Astrocyte of the cerebellum (primary cell): ENCODE results near the gene EDN1.

Experiments
- DNase-seq: peaks from one replicate; pipeline ENCODE4 v3.0.0-alpha.2; 2011; ENCODE audit warnings: low read depth
- H3K4me3 ChIP-seq: 2 replicates; pipeline ENCODE4 v1.5.1; 2011; ENCODE audit warnings: mild to moderate bottlenecking, low read depth, low read length, moderate library complexity
- CTCF ChIP-seq: IDR thresholded peaks from 2 replicates; pipeline ENCODE4 v1.5.1; 2012; ENCODE audit warnings: low read length, low read depth, moderate library complexity, mild to moderate bottlenecking; ENCODE audit errors: missing control alignments
- in situ Hi-C: cut with HindIII; loops from 2 replicates; pipeline ENCODE4 v1.10.0; 2017; ENCODE audit warnings: low sequenced_read_pairs

The EDN1 gene

DNA sequence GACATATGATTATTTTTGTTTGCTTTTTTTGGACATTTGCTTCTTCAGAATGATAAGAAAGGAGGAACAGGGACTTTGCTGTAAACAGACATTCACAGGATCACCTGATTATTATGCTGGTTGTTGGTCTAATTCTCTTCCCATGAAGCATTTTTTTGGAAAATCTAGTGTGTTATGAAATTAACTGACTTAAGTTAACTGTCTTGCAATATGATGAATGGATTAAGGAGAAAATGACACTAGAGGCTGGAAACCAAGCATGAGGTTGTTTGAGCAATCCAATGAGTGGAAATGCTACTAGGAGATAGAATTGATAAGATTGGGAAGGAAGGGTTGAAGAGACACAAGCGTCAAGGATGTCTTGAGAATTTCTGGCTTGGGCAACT is 13.2 kb upstream of the EDN1 start:
- no peak overlapping the region for H3K4me3 ChIP-seq
- no peak for TF ChIP-seq CTCF
- DNase-seq: no peak
- in situ Hi-C loops: no loop called here

GRCh38 chr6:12277386-12277785 is 12.8 kb upstream of the EDN1 start:
- DNase-seq: no peak
- in situ Hi-C loops: no loop called here
- no peak overlapping the region for H3K4me3 ChIP-seq
- TF ChIP-seq CTCF: no peak

DNA sequence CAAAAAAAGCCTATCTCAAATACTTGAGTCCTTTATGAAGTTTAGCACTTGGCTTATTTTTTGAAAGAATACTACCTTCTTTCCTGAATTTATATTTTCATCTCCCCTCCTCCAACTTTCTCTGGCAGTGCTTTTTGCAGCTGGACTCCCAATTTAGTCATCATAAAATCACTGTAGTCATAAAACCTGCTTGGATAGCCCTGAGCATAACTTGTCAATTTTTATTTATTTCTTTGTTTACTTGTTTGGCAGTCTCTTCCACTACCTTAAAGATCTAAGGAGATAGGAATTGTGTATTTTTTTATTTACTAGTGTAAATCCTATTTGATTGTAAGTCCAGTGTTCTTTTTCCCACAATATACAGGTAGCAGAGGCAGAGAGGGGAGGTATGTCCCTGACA is 11.2 kb upstream of the EDN1 start:
- no peak for DNase-seq
- TF ChIP-seq CTCF: no peak
- H3K4me3 ChIP-seq: no peak overlapping the region
- in situ Hi-C loops: no loop called here

DNA sequence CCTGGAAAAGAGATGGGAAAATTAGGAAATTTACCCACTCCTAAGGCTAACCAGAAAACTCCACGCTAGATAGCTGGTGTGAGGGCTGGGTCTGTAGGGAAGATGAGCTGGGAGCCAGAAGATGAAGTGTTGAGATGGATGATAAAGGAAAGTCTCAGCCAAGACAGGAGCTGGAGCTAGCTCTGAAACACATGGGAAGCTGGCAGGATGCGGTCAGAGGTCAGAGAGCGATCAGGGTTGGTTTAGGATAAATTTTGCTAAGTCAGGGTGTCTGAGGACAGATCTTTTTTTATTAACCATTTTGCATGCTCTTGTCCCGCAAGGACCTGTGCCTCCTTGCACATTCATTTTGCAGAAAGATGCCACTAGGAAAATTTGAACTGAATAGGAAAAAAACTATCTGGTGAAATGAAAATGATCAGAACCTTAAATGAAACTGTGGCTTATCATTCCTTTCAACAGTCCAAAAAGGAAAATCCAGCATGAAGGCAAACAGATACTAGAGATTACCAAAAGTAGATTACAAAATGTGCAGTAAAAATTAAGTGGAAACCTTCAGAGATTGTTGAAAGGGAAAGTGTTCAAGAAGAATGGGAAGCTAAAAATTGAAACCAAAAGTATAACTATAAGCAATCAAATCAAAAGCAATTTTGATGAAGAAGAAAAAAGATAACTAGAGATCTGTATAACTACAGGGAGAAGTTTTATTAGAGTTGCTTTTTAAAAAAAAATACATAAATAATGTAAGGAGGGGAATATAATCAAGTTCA is 10.7 kb upstream of the EDN1 start:
- in situ Hi-C loops: no loop called here
- no peak for TF ChIP-seq CTCF
- no peak for DNase-seq
- no peak overlapping the region for H3K4me3 ChIP-seq

DNA sequence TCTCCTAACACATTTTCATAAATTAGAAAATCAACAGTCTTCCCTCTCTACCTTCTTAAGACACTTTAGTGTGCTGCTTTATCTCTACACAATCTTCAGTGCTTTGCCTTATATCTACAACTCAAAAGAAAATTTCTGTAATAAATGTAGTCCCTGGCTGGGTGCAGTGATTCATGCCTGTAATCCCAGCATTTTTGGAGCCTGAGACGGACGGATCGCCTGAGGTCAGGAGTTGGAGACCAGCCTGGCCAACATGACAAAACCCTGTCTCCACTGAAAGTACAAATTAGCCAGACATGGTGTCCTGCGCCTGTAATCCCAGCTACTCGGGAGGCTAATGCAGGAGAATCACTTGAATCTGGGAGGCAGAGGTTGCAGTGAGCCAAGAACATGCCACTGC is 9.7 kb upstream of the EDN1 start:
- in situ Hi-C loops: no loop called here
- H3K4me3 ChIP-seq: no peak overlapping the region
- no peak for DNase-seq
- no peak for TF ChIP-seq CTCF

DNA sequence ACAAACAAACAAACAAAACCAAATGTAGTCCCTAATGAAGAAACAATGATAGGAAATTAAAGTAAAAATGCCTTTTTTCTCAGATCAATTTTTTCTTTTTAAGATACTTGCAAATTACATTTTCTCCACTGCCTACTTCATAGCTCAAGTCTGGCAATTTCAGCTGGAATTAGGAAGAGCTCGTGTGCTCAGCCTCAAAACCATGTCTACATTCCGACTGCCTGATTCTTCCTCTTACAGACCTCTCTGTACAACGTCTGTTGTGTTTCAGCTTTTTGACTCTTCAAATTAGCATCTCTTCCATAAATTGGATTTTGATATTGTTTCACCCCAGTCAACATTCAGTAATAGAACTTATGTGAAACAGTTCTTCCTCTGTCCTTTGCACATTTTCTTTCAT is 9.3 kb upstream of the EDN1 start:
- in situ Hi-C loops: no loop called here

More for the DNA sequence above, 9.3 kb upstream of the EDN1 start:
- H3K4me3 ChIP-seq: no peak overlapping the region
- no peak for DNase-seq
- TF ChIP-seq CTCF: no peak
